A549 (cell line): Measurements from ENCODE around the gene EGFL7. TPM values are rescaled to one million over a fixed set of nuclear protein-coding genes. Genes with fewer than 3 reads are reported as not detected.

Experiments used
- ATAC-seq, 2 experiments: fragments of 200-7000 bp in 1 of 2; fragments of >200 bp in 1 of 2; cut with Nextera tagmentation in 1 of 2; cut with Tn5 transposase in 1 of 2; 3 replicates each; pipeline versions ENCODE4 v1.8.0 to v1.9.1; 2018 to 2020; ENCODE audit warnings: mild to moderate bottlenecking in 1 of 2, moderate library complexity in 1 of 2
- CTCF ChIA-PET: fragments of 300-600 bp; sonication (Branson Sonifier 250); formaldehyde crosslinking; extraction: SDS; loops from one replicate; lab custom pipeline; 2021; ENCODE audit warnings: antibody characterized with exemption, inconsistent platforms; lab: Yijun Ruan, JAX
- POLR2A ChIA-PET: fragments of 350-600 bp; formaldehyde crosslinking; extraction: SDS; loops from one replicate; lab custom pipeline; 2021; ENCODE audit warnings: antibody characterized with exemption, inconsistent platforms; lab: Yijun Ruan, JAX
- DNase-seq, 2 experiments: peaks; one replicate each; pipeline versions ENCODE4 v3.0.0 to v3.0.0-alpha.2; 2011 to 2016; ENCODE audit warnings: low read depth in 1 of 2, low spot score in 1 of 2
- FAIRE-seq: peaks from 2 replicates; lab custom pipeline; 2011; peaks lifted over from hg19 to GRCh38; lab: Jason Lieb, UNC
- H3K27ac ChIP-seq, 2 experiments: fragments of >200 bp; sonication (Bioruptor Twin); formaldehyde crosslinking; 3 replicates each; pipeline ENCODE4 v1.5.1; 2016 to 2017
- H3K4me1 ChIP-seq: fragments of >200 bp; sonication (Bioruptor Twin); formaldehyde crosslinking; 3 replicates; pipeline ENCODE4 v1.6.1; 2016
- H3K4me2 ChIP-seq: fragments of >200 bp; sonication (Bioruptor Twin); formaldehyde crosslinking; 3 replicates; pipeline ENCODE4 v1.6.1; 2016
- H3K4me3 ChIP-seq: fragments of >200 bp; sonication (Bioruptor Twin); formaldehyde crosslinking; 3 replicates; pipeline ENCODE4 v1.5.1; 2016
- H3K9me3 ChIP-seq: fragments of >200 bp; sonication (Bioruptor Twin); formaldehyde crosslinking; 3 replicates; pipeline ENCODE4 v1.6.1; 2016
- ATOH8 ChIP-seq: fragments of 250-450 bp; sonication (Bioruptor Pico); IDR thresholded peaks from 2 replicates; pipeline ENCODE4 v1.5.0; 2020; ENCODE audit warnings: low read depth, mild to moderate bottlenecking, moderate library complexity
- CHD4 ChIP-seq: fragments of 200-600 bp; sonication (generic); IDR thresholded peaks from 2 replicates; pipeline ENCODE4 v1.6.1; 2016; ENCODE audit warnings: antibody characterized with exemption, mild to moderate bottlenecking, borderline replicate concordance
- E2F6 ChIP-seq: IDR thresholded peaks from 2 replicates; pipeline ENCODE4 v1.6.1; 2012; ENCODE audit warnings: low read depth, borderline replicate concordance
- ELK1 ChIP-seq: fragments of 150-350 bp; IDR thresholded peaks from 2 replicates; pipeline ENCODE4 v1.6.1; 2014; ENCODE audit warnings: low read depth, mild to moderate bottlenecking, low read length
- EP300 ChIP-seq, 2 experiments: fragments of >200 bp; sonication (Bioruptor Twin); formaldehyde crosslinking; IDR thresholded peaks; 2 replicates in 1 of 2; 3 replicates in 1 of 2; pipeline ENCODE4 v1.6.1; 2016 to 2017
- FOSB ChIP-seq: fragments of 250-450 bp; sonication (Bioruptor Pico); IDR thresholded peaks from 2 replicates; pipeline ENCODE4 v1.5.0; 2020; ENCODE audit warnings: mild to moderate bottlenecking, moderate library complexity
- FOSL2 ChIP-seq, 2 experiments: fragments of 450-650 bp in 1 of 2; fragments of >200 bp in 1 of 2; sonication (Bioruptor Twin) in 1 of 2; formaldehyde crosslinking; IDR thresholded peaks; 2 replicates each; pipeline versions ENCODE4 v1.5.0 to v1.6.1; 2016 to 2020; ENCODE audit warnings: mild to moderate bottlenecking in 1 of 2, moderate library complexity in 1 of 2
- FOXS1 ChIP-seq: fragments of 250-450 bp; sonication (Bioruptor Pico); IDR thresholded peaks from 2 replicates; pipeline ENCODE4 v1.5.0; 2020; ENCODE audit warnings: mild to moderate bottlenecking, moderate library complexity
- GATA3 ChIP-seq: IDR thresholded peaks from 2 replicates; pipeline ENCODE4 v1.6.1; 2012; ENCODE audit warnings: borderline replicate concordance
- HDAC2 ChIP-seq: fragments of 200-600 bp; sonication (generic); IDR thresholded peaks from 2 replicates; pipeline ENCODE4 v1.6.1; 2016
- HOXB5 ChIP-seq: fragments of 250-450 bp; sonication (Bioruptor Pico); IDR thresholded peaks from 2 replicates; pipeline ENCODE4 v1.5.0; 2020; ENCODE audit warnings: mild to moderate bottlenecking, moderate library complexity
- JUN ChIP-seq, 2 experiments: fragments of >200 bp; sonication (Bioruptor Twin); formaldehyde crosslinking; IDR thresholded peaks; 2 replicates in 1 of 2; 3 replicates in 1 of 2; pipeline ENCODE4 v1.6.1; 2016 to 2017
- KDM1A ChIP-seq: fragments of 200-600 bp; sonication (generic); IDR thresholded peaks from 2 replicates; pipeline ENCODE4 v1.6.1; 2016; ENCODE audit warnings: low read depth, mild to moderate bottlenecking
- KDM5A ChIP-seq: fragments of 200-600 bp; sonication (generic); IDR thresholded peaks from 2 replicates; pipeline ENCODE4 v1.6.1; 2016; ENCODE audit warnings: antibody characterized with exemption, mild to moderate bottlenecking
- MAFK ChIP-seq: fragments of 450-650 bp; IDR thresholded peaks from 2 replicates; pipeline ENCODE4 v1.6.1; 2014; ENCODE audit not compliant: partially characterized antibody
- MAZ ChIP-seq: fragments of 150-350 bp; IDR thresholded peaks from 2 replicates; pipeline ENCODE4 v1.6.1; 2014; ENCODE audit warnings: antibody characterized with exemption, low read depth, low read length, borderline replicate concordance
- MYC ChIP-seq: IDR thresholded peaks from 2 replicates; pipeline ENCODE4 v1.6.1; 2012; ENCODE audit warnings: mild to moderate bottlenecking, inconsistent platforms, low read length, improper control_type of control experiment, borderline replicate concordance
- NPAS2 ChIP-seq: fragments of 250-450 bp; sonication (Bioruptor Pico); IDR thresholded peaks from 2 replicates; pipeline ENCODE4 v1.8.0; 2022; ENCODE audit warnings: mild to moderate bottlenecking, moderate library complexity, borderline replicate concordance
- PBX3 ChIP-seq: IDR thresholded peaks from 2 replicates; pipeline ENCODE4 v1.6.1; 2012
- POLR2A ChIP-seq: IDR thresholded peaks from 2 replicates; pipeline ENCODE4 v1.6.1; 2012; ENCODE audit warnings: mild to moderate bottlenecking, low read length
- POLR2AphosphoS2 ChIP-seq: conservative IDR thresholded peaks from 2 replicates; pipeline ENCODE4 v1.6.1; 2012; ENCODE audit warnings: low read length, improper control_type of control experiment, inconsistent platforms
- SREBF2 ChIP-seq: fragments of 450-650 bp; IDR thresholded peaks from 2 replicates; pipeline ENCODE4 v1.6.1; 2014; ENCODE audit warnings: mild to moderate bottlenecking, moderate library complexity
- TFCP2L1 ChIP-seq: fragments of 250-450 bp; sonication (Bioruptor Pico); IDR thresholded peaks from 2 replicates; pipeline ENCODE4 v1.5.0; 2021; ENCODE audit warnings: mild to moderate bottlenecking
- TP53 ChIP-seq: fragments of 250-450 bp; sonication (Bioruptor Pico); IDR thresholded peaks from 2 replicates; pipeline ENCODE4 v1.5.0; 2021; ENCODE audit warnings: mild to moderate bottlenecking, moderate library complexity
- ZFP36 ChIP-seq: fragments of 450-650 bp; IDR thresholded peaks from 2 replicates; pipeline ENCODE4 v1.6.1; 2014; ENCODE audit warnings: borderline replicate concordance; ENCODE audit not compliant: partially characterized antibody
- WGBS: methylation state at CpG from one replicate; pipeline ENCODE4 v1.1.6; 2017; ENCODE audit errors: missing lambda C conversion rate; 5-methylcytosine and 5-hydroxymethylcytosine counted together
- polyA plus RNA-seq, 4 experiments: library from polyadenylated mRNA; depleted of rRNA in 3 of 4; stranded (reverse); fragments of >200 nt; fragmentation: RNase III in 1 of 4; extraction: RNeasy Plus Mini Kit Qiagen cat#74134 plus additional on column Dnase treatment in 1 of 4; gene quantifications; 2 replicates in 3 of 4; 3 replicates in 1 of 4; pipeline ENCODE4 v1.2.3, GENCODE V29; 2011 to 2017

Gene EGFL7
- polyA plus RNA-seq, 2 of the 4 experiments (the other 2 are of a cell fraction), result 19.9 to 34.4 TPM

GRCh38 chr9:136707011-136707410, 44.3 kb downstream of the EGFL7 start:
- H3K4me2 ChIP-seq, result no peak overlapping the region
- FAIRE-seq (no peak), DNase-seq (no peak), ATAC-seq (no peak)
- WGBS, result 91% methylated on average over 7 of the region's 7 CpGs
- no peaks in the 10 kb centered on the region for H3K9me3 ChIP-seq
- no peak overlapping the region for H3K27ac ChIP-seq
- TF ChIP-seq HDAC2 (no peak), TFCP2L1 (CRISPR knock-in tag) (no peak), ZFP36 (no peak), JUN (IDR thresholded peaks at IDR 0.05) (no peak)
- ChIA-PET CTCF (interaction anchor here (0.8 to 5.3 kb wide), 5 partner anchors 8 to 36 kb away, joined by 3 to 54 read pairs (median 5); no protein-coding TSS in a partner anchor), POLR2A (no interaction called here)
- H3K4me1 ChIP-seq, result peaks cover 16% of the 10 kb centered on the region
- H3K4me3 ChIP-seq, result no peak overlapping the region

- Histone ChIP-seq H3K4me2 (no peak overlapping the region), H3K4me1 (peaks cover 17% of the 10 kb centered on the region), H3K4me3 (no peak overlapping the region), H3K9me3 (no peaks in the 10 kb centered on the region), H3K27ac (no peak overlapping the region)
- 79% methylated on average over 22 of the region's 22 CpGs for WGBS
- no peak for DNase-seq
- POLR2A ChIA-PET, result no interaction called here
- no peak for FAIRE-seq
- no peak for ATAC-seq
- no peak for TF ChIP-seq MAFK
- TF ChIP-seq FOSB (CRISPR knock-in tag), result no peak
- TF ChIP-seq GATA3, result no peak
- TF ChIP-seq ELK1, result no peak
- no peak for TF ChIP-seq ATOH8 (CRISPR knock-in tag)
- no peak for TF ChIP-seq MYC
- TF ChIP-seq KDM5A, result no peak
- no peak for TF ChIP-seq CHD4
- no peak for TF ChIP-seq FOXS1 (CRISPR knock-in tag)
- no peak for TF ChIP-seq SREBF2
- no peak for TF ChIP-seq POLR2A
- no peak for TF ChIP-seq KDM1A
- TF ChIP-seq PBX3, result no peak
- CTCF ChIA-PET, result interaction anchor here (0.8 to 5.3 kb wide), 5 partner anchors 11 to 36 kb away, joined by 3 to 54 read pairs (median 4); no protein-coding TSS in a partner anchor
These were observed 45.3 kb downstream of the EGFL7 start for GRCh38 chr9:136707849-136708517.

- TF ChIP-seq ZFP36 (no peak), EP300 (IDR thresholded peaks at IDR 0.05) (no peak), E2F6 (no peak), KDM1A (no peak), NPAS2 (no peak), HOXB5 (no peak), KDM5A (no peak), FOSL2 (IDR thresholded peaks at IDR 0.05) (no peak), FOSL2 (CRISPR knock-in tag; IDR thresholded peaks at IDR 0.05) (no peak), POLR2AphosphoS2 (no peak), MYC (no peak), HDAC2 (no peak), PBX3 (no peak), MAZ (no peak), FOSB (CRISPR knock-in tag) (no peak), TP53 (CRISPR knock-in tag) (no peak), JUN (IDR thresholded peaks at IDR 0.05) (no peak)
- TF ChIP-seq, all 56 proteins: peak for 0
- no peak for ATAC-seq
- no peak overlapping the region for H3K27ac ChIP-seq
- H3K4me3 ChIP-seq, result no peak overlapping the region
- peaks cover 32% of the 10 kb centered on the region for H3K4me1 ChIP-seq
- H3K9me3 ChIP-seq, result no peaks in the 10 kb centered on the region
- POLR2A ChIA-PET, result interaction anchor here (0.7 kb wide), 1 partner anchor 19 kb away, joined by 3 read pairs; no protein-coding TSS in a partner anchor
- no peak overlapping the region for H3K4me2 ChIP-seq
- no peak for DNase-seq
- CTCF ChIA-PET, result interaction anchor here (5.3 kb wide), 1 partner anchor 13 kb away, joined by 54 read pairs; no protein-coding TSS in a partner anchor
- 95% methylated on average over 19 of the region's 24 CpGs for WGBS
- FAIRE-seq, result no peak
These were observed 46.9 kb downstream of the EGFL7 start for GRCh38 chr9:136709454-136710109.
